Fibroblast of villous mesenchyme (primary cell): ENCODE measurements around the gene LDB2. TPM values are rescaled to one million over a fixed set of nuclear protein-coding genes. Genes with fewer than 3 reads are reported as not detected.
A peak's percentile ranks its signal among the peaks of the same experiment; 100 is the strongest.

ENCODE experiments used
- DNase-seq: peaks from one replicate; pipeline ENCODE4 v3.0.0-alpha.2; 2010; ENCODE audit warnings: low read depth
- H3K4me3 ChIP-seq: 2 replicates; pipeline ENCODE4 v1.5.1; 2011; ENCODE audit warnings: low read depth, mild to moderate bottlenecking, low read length
- CTCF ChIP-seq: IDR thresholded peaks from 2 replicates; pipeline ENCODE4 v1.5.1; 2012; ENCODE audit warnings: low read depth, mild to moderate bottlenecking, low read length; ENCODE audit not compliant: insufficient read depth
- total RNA-seq: library from RNA; depleted of rRNA; stranded (reverse); fragments of >200 nt; gene quantifications from 2 replicates; pipeline ENCODE4 v1.2.3, GENCODE V29; 2012

The LDB2 gene
- total RNA-seq, 1 donor = 19.9 TPM

GRCh38 chr4:16884673-16885460 lies 13.6 kb downstream of the LDB2 start:
- peak; percentile 22 for TF ChIP-seq CTCF
- H3K4me3 ChIP-seq = no peak overlapping the region
- no peak for DNase-seq

GRCh38 chr4:16883806-16884205 lies 14.6 kb downstream of the LDB2 start:
- no peak overlapping the region for H3K4me3 ChIP-seq
- no peak for TF ChIP-seq CTCF
- DNase-seq = peak; percentile 33

- no peak overlapping the region for H3K4me3 ChIP-seq
- DNase-seq = no peak
- no peak for TF ChIP-seq CTCF
Observed at GRCh38 chr4:16881151-16881884, 17.1 kb downstream of the LDB2 start.

GRCh38 chr4:16875487-16875886 lies 23.0 kb downstream of the LDB2 start:
- no peak for TF ChIP-seq CTCF
- peak; percentile 58 for DNase-seq
- H3K4me3 ChIP-seq = no peak overlapping the region

- no peak for TF ChIP-seq CTCF
- no peak overlapping the region for H3K4me3 ChIP-seq
- no peak for DNase-seq
Observed at GRCh38 chr4:16869594-16870245, 28.7 kb downstream of the LDB2 start.

GRCh38 chr4:16868674-16869073 lies 29.8 kb downstream of the LDB2 start:
- no peak for TF ChIP-seq CTCF
- no peak overlapping the region for H3K4me3 ChIP-seq
- no peak for DNase-seq
